ENCODE measurements around the gene TM9SF4.
A peak's percentile ranks its signal among the peaks of the same experiment; 100 is the strongest.

TM9SF4 gene

GRCh38 chr20:32109392-32110172 is at the start of gene TM9SF4:
TSS of gene TM9SF4 (plus strand) at chr20:32109714. CDS start at chr20:32109741, 27 bp downstream.
- DNase-seq (ENCODE audit: low spot score) = peak; percentile 91
- FAIRE-seq = peak; percentile 42

GRCh38 chr20:32062776-32063170 is 46.7 kb upstream of the TM9SF4 start:
- DNase-seq (ENCODE audit: low spot score) = no peak
- FAIRE-seq = no peak

- no peak for DNase-seq (ENCODE audit: low spot score)
- no peak for FAIRE-seq
Observed at GRCh38 chr20:32063695-32064094, 45.8 kb upstream of the TM9SF4 start.

GRCh38 chr20:32064667-32065066 is 44.8 kb upstream of the TM9SF4 start:
- DNase-seq (ENCODE audit: low spot score) (no peak), FAIRE-seq (no peak)

- FAIRE-seq = no peak
- DNase-seq (ENCODE audit: low spot score) = peak; percentile 57
Observed at GRCh38 chr20:32067234-32067821, 42.2 kb upstream of the TM9SF4 start.

- FAIRE-seq = peak; percentile 52
Observed at GRCh38 chr20:32068174-32068573, 41.3 kb upstream of the TM9SF4 start.

GRCh38 chr20:32069711-32070110 is 39.8 kb upstream of the TM9SF4 start:
- no peak for FAIRE-seq

More at GRCh38 chr20:32068174-32068573, 41.3 kb upstream of the TM9SF4 start:
- no peak for DNase-seq (ENCODE audit: low spot score)

GRCh38 chr20:32070282-32070681 is 39.2 kb upstream of the TM9SF4 start:
- DNase-seq (ENCODE audit: low spot score) (no peak), FAIRE-seq (no peak)

More at GRCh38 chr20:32069711-32070110, 39.8 kb upstream of the TM9SF4 start:
- DNase-seq (ENCODE audit: low spot score) = no peak

GRCh38 chr20:32070690-32071213 is 38.8 kb upstream of the TM9SF4 start:
- no peak for FAIRE-seq
- no peak for DNase-seq (ENCODE audit: low spot score)

- no peak for DNase-seq (ENCODE audit: low spot score)
- FAIRE-seq = no peak
Observed at GRCh38 chr20:32071395-32072167, 37.9 kb upstream of the TM9SF4 start.

GRCh38 chr20:32072168-32072750 is 37.3 kb upstream of the TM9SF4 start:
- DNase-seq (ENCODE audit: low spot score) (no peak), FAIRE-seq (no peak)

GRCh38 chr20:32075534-32075933 is 34.0 kb upstream of the TM9SF4 start:
- FAIRE-seq = no peak
- no peak for DNase-seq (ENCODE audit: low spot score)

GRCh38 chr20:32077190-32077589 is 32.3 kb upstream of the TM9SF4 start:
- DNase-seq (ENCODE audit: low spot score) = no peak
- FAIRE-seq = no peak

GRCh38 chr20:32078322-32078721 is 31.2 kb upstream of the TM9SF4 start:
- DNase-seq (ENCODE audit: low spot score) (no peak), FAIRE-seq (no peak)

GRCh38 chr20:32078791-32079190 is 30.7 kb upstream of the TM9SF4 start:
- DNase-seq (ENCODE audit: low spot score) = no peak

GRCh38 chr20:32079655-32080109 is 29.8 kb upstream of the TM9SF4 start:
- DNase-seq (ENCODE audit: low spot score) = no peak
- no peak for FAIRE-seq

More at GRCh38 chr20:32078791-32079190, 30.7 kb upstream of the TM9SF4 start:
- FAIRE-seq = no peak

GRCh38 chr20:32080783-32081182 is 28.7 kb upstream of the TM9SF4 start:
- DNase-seq (ENCODE audit: low spot score) (no peak), FAIRE-seq (no peak)

- no peak for FAIRE-seq
- no peak for DNase-seq (ENCODE audit: low spot score)
Observed at GRCh38 chr20:32083469-32083868, 26.0 kb upstream of the TM9SF4 start.

- FAIRE-seq = no peak
- DNase-seq (ENCODE audit: low spot score) = no peak
Observed at GRCh38 chr20:32087070-32087469, 22.4 kb upstream of the TM9SF4 start.

GRCh38 chr20:32088759-32089158 is 20.8 kb upstream of the TM9SF4 start:
- no peak for DNase-seq (ENCODE audit: low spot score)
- FAIRE-seq = no peak

GRCh38 chr20:32089637-32090362 is 19.7 kb upstream of the TM9SF4 start:
- no peak for FAIRE-seq

More at GRCh38 chr20:32089637-32090362, 19.7 kb upstream of the TM9SF4 start:
- no peak for DNase-seq (ENCODE audit: low spot score)
